Motor neuron (in vitro differentiated cells): ENCODE results near the gene HOXC13. TPM values are rescaled to one million over a fixed set of nuclear protein-coding genes. Genes with fewer than 3 reads are reported as not detected.
A peak's percentile ranks its signal among the peaks of the same experiment; 100 is the strongest.

Experiments
- ATAC-seq, 8 experiments: fragments of 200-7000 bp; cut with Tn5 transposase; replicated peaks in 6 of 8; 2 replicates each; pipeline ENCODE4 v1.8.0; 2021; ENCODE audit warnings: mild to moderate bottlenecking in 8 of 8, moderate library complexity in 8 of 8
- H3K27ac ChIP-seq, 2 donors: fragments of 250-450 bp; sonication (Bioruptor Pico); 2 replicates each; pipeline ENCODE4 v1.9.0; 2021; ENCODE audit warnings: antibody characterized with exemption in 2 of 2, mild to moderate bottlenecking in 2 of 2, moderate library complexity in 1 of 2
- H3K4me1 ChIP-seq, 2 donors: fragments of 250-450 bp; sonication (Bioruptor Pico); replicated peaks in 1 of 2; 2 replicates each; pipeline ENCODE4 v1.6.1; 2021; ENCODE audit warnings: antibody characterized with exemption in 2 of 2, mild to moderate bottlenecking in 2 of 2, moderate library complexity in 1 of 2
- H3K4me3 ChIP-seq, 5 donors: fragments of 250-450 bp; sonication (Bioruptor Pico); 2 replicates each; pipeline ENCODE4 v1.9.0; 2021; ENCODE audit warnings: antibody characterized with exemption in 5 of 5, mild to moderate bottlenecking in 5 of 5, moderate library complexity in 4 of 5
- WGBS, 10 experiments: fragments of 450-650 bp; shearing (Covaris generic); methylation state at CpG; one replicate each; pipeline ENCODE4 v1.0.0; 2022; 5-methylcytosine and 5-hydroxymethylcytosine counted together
- in situ Hi-C, 9 experiments: fragments of 400-800 bp; cut with MboI; loops; one replicate each; pipeline ENCODE4 v1.15.0; 2021; ENCODE audit warnings: low sequenced_read_pairs in 9 of 9, low pct_unique_long_range_greater_than_20kb in 2 of 9; ENCODE audit not compliant: unreplicated experiment in 9 of 9
- total RNA-seq, 8 experiments: library from RNA; unstranded; fragments of 300-600 nt; gene quantifications; 2 replicates each; pipeline versions ENCODE4 v1.2.3 to v1.2.4, GENCODE V29; 2022

Gene HOXC13
- total RNA-seq, result 1 to 10 TPM in 2 of 8 experiments, under 1 TPM in 4, not detected in 2; 0.05 to 4.7 (median 0.38) TPM

GRCh38 chr12:53938326-53939140 lies at the start of gene HOXC13:
HOXC13 (plus strand) TSS chr12:53938831; CDS start chr12:53938907, 76 bp downstream.
- ATAC-seq, result peak; percentile 87 to 93 (median 91)
- 7 to 30% methylated on average over 2 to 3 of the region's 56 CpGs; no CpG with 5 or more reads in 8 of the 10 experiments for WGBS, 10 experiments
- peaks cover 0 to 4% of the 10 kb centered on the region in 2 donors for H3K4me1 ChIP-seq
- in situ Hi-C loops, result loop anchor here in 3 of 9 experiments (25.0 kb wide), 3 partner anchors 126 to 176 kb away; partner anchors contain the start of gene CISTR (in 1 of the 3)
- H3K27ac ChIP-seq, result no peak within 1 kb of the TSS
- peak within 1 kb of the TSS; percentile 24 to 39 (median 33) for H3K4me3 ChIP-seq

- Histone ChIP-seq H3K4me1 (no peaks in the 10 kb centered on the region), H3K27ac (no peak overlapping the region), H3K4me3 (no peak overlapping the region)
- in situ Hi-C loops, result no loop called here
- WGBS, 10 experiments, result 38 to 100% (median 71%) methylated on average over 1 to 3 of the region's 3 CpGs
- ATAC-seq, result no peak
Measured at GRCh38 chr12:53890081-53890480, 48.5 kb upstream of the HOXC13 start.

GRCh38 chr12:53892762-53893395 lies 45.8 kb upstream of the HOXC13 start:
- no peak for ATAC-seq
- H3K4me3 ChIP-seq, result no peak overlapping the region
- in situ Hi-C loops, result no loop called here
- WGBS, 10 experiments, result 18 to 100% (median 75%) methylated on average over 1 to 3 of the region's 3 CpGs; no CpG with 5 or more reads in 1 of the 10 experiments
- H3K4me1 ChIP-seq, result no peaks in the 10 kb centered on the region
- H3K27ac ChIP-seq, result no peak overlapping the region

GRCh38 chr12:53899230-53899629 lies 39.4 kb upstream of the HOXC13 start:
- H3K4me3 ChIP-seq, result no peak overlapping the region
- in situ Hi-C loops, result no loop called here
- H3K27ac ChIP-seq, result no peak overlapping the region
- no peak for ATAC-seq
- no peaks in the 10 kb centered on the region for H3K4me1 ChIP-seq
- WGBS, 10 experiments, result 46% methylated on average over 1 of the region's 1 CpG; no CpG with 5 or more reads in 9 of the 10 experiments

- H3K27ac ChIP-seq, result no peak overlapping the region
- in situ Hi-C loops, result no loop called here
- H3K4me3 ChIP-seq, result no peak overlapping the region
- peak in 3 of 8 experiments; percentile 72 to 89 (median 89) for ATAC-seq
- WGBS, 10 experiments, result 0 to 80% (median 12%) methylated on average over 1 to 3 of the region's 3 CpGs; no CpG with 5 or more reads in 2 of the 10 experiments
- H3K4me1 ChIP-seq, result no peaks in the 10 kb centered on the region
Measured at GRCh38 chr12:53907103-53907502, 31.5 kb upstream of the HOXC13 start.

- Histone ChIP-seq H3K27ac (no peak overlapping the region), H3K4me1 (no peaks in the 10 kb centered on the region), H3K4me3 (no peak overlapping the region)
- WGBS, 10 experiments, result 6 to 88% (median 64%) methylated on average over 2 to 5 of the region's 5 CpGs; no CpG with 5 or more reads in 1 of the 10 experiments
- ATAC-seq, result no peak
- in situ Hi-C loops, result no loop called here
Measured at GRCh38 chr12:53916788-53917655, 21.6 kb upstream of the HOXC13 start.

GRCh38 chr12:53924521-53925405 lies 13.9 kb upstream of the HOXC13 start:
- Histone ChIP-seq H3K4me3 (no peak overlapping the region), H3K4me1 (no peaks in the 10 kb centered on the region), H3K27ac (no peak overlapping the region)
- in situ Hi-C loops, result loop anchor here in 3 of 9 experiments (25.0 kb wide), 3 partner anchors 112 to 162 kb away; partner anchors contain the start of gene CISTR (in 1 of the 3)
- 0 to 43% (median 17%) methylated on average over 1 to 2 of the region's 2 CpGs; no CpG with 5 or more reads in 2 of the 10 experiments for WGBS, 10 experiments
- ATAC-seq, result peak in 1 of 8 experiments; percentile 41

GRCh38 chr12:53927220-53928029 lies 11.2 kb upstream of the HOXC13 start:
- H3K4me1 ChIP-seq, result no peaks in the 10 kb centered on the region
- in situ Hi-C loops, result loop anchor here in 3 of 9 experiments (25.0 kb wide), 3 partner anchors 115 to 165 kb away; partner anchors contain the start of gene CISTR (in 1 of the 3)
- H3K4me3 ChIP-seq, result no peak overlapping the region
- no peak overlapping the region for H3K27ac ChIP-seq
- peak in 1 of 8 experiments; percentile 30 for ATAC-seq
- WGBS, 10 experiments, result 0 to 73% (median 12%) methylated on average over 1 to 16 of the region's 45 CpGs; no CpG with 5 or more reads in 1 of the 10 experiments

- Histone ChIP-seq H3K27ac (no peak overlapping the region), H3K4me3 (no peak overlapping the region), H3K4me1 (no peaks in the 10 kb centered on the region)
- in situ Hi-C loops, result loop anchor here in 3 of 9 experiments (25.0 kb wide), 3 partner anchors 116 to 166 kb away; partner anchors contain the start of gene CISTR (in 1 of the 3)
- ATAC-seq, result peak in 1 of 8 experiments; percentile 57
- WGBS, 10 experiments, result 0 to 40% (median 14%) methylated on average over 1 to 17 of the region's 31 CpGs
Measured at GRCh38 chr12:53928054-53928835, 10.4 kb upstream of the HOXC13 start.

GRCh38 chr12:53929527-53929926 lies 9.1 kb upstream of the HOXC13 start:
- 0 to 43% (median 17%) methylated on average over 1 to 4 of the region's 4 CpGs; no CpG with 5 or more reads in 1 of the 10 experiments for WGBS, 10 experiments
- no peak overlapping the region for H3K27ac ChIP-seq
- H3K4me1 ChIP-seq, result no peaks in the 10 kb centered on the region
- in situ Hi-C loops, result loop anchor here in 3 of 9 experiments (25.0 kb wide), 3 partner anchors 117 to 167 kb away; partner anchors contain the start of gene CISTR (in 1 of the 3)
- no peak for ATAC-seq
- no peak overlapping the region for H3K4me3 ChIP-seq
